Measurements from ENCODE around the gene CHPF. TPM values are rescaled to one million over a fixed set of nuclear protein-coding genes. Genes with fewer than 3 reads are reported as not detected.

Gene CHPF
- total RNA-seq, 4 donors from 2014 or later = 40.4 to 56.6 (median 52.6) TPM

DNA sequence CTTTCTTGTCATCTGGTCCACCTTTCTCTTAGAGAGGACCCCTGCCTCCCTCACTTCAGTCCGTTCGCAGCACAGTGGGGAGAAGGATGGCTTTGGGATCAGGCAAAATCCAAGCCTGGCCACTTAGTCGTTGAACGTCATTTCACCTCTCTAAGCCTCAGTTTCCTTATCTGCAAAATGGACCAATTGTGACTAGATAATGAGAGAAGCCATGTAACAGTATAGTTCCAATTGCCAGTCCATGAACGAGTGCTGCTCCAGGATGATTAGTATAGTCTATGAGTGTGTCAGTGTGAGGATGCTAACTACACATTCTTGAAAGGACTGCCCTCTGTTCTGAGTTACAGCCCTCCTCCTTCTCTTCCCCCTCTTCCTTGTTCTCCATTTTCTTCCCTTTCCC lies 29.6 kb upstream of the CHPF start:
- TF ChIP-seq POLR2A (IDR thresholded peaks at IDR 0.05) = no peak
- TF ChIP-seq, protein P1, sequence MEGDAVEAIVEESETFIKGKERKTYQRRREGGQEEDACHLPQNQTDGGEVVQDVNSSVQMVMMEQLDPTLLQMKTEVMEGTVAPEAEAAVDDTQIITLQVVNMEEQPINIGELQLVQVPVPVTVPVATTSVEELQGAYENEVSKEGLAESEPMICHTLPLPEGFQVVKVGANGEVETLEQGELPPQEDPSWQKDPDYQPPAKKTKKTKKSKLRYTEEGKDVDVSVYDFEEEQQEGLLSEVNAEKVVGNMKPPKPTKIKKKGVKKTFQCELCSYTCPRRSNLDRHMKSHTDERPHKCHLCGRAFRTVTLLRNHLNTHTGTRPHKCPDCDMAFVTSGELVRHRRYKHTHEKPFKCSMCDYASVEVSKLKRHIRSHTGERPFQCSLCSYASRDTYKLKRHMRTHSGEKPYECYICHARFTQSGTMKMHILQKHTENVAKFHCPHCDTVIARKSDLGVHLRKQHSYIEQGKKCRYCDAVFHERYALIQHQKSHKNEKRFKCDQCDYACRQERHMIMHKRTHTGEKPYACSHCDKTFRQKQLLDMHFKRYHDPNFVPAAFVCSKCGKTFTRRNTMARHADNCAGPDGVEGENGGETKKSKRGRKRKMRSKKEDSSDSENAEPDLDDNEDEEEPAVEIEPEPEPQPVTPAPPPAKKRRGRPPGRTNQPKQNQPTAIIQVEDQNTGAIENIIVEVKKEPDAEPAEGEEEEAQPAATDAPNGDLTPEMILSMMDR (IDR thresholded peaks at IDR 0.05) = no peak
- WGBS, 2 donors = 69 to 85% methylated on average over 5 of the region's 5 CpGs
- H3K27me3 ChIP-seq = peaks cover 0 to 60% (median 0%) of the 10 kb centered on the region in 4 donors

DNA sequence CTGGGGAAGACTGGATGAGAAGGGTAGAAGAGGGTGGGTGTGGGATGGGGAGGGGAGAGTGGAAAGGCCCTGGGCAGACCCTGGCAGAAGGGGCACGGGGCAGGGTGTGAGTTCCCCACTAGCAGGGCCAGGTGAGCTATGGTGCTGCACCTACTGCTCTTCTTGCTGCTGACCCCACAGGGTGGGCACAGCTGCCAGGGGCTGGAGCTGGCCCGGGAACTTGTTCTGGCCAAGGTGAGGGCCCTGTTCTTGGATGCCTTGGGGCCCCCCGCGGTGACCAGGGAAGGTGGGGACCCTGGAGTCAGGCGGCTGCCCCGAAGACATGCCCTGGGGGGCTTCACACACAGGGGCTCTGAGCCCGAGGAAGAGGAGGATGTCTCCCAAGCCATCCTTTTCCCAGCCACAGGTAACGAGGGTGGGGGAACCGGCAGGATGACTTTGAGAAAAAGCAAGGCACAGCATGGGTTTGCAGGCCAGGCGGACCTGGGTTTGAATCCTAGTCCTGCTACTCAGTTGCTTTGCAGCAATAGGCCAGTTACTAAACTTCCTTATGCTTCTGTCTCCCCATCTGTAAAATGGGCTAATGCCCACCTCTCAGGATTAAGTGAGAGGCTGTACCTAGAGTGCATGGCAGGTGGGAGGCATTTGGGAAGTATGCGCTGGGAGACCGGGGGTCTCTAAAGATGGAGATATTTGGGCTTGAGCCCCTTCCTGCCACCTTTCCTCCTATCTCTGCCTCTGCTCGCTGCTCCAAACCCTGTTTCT lies 28.8 kb upstream of the CHPF start, which contains the start of gene INHA:
INHA (plus strand) TSS at position 74 of the 765 bp plus-strand sequence; CDS start at position 139, 65 bp downstream.
- Histone ChIP-seq H3K27ac (peak within 1 kb of the TSS; percentile 70 to 89 (median 80)), H3K9me3 (no peaks in the 10 kb centered on the region), H3K4me1 (peaks cover 8 to 29% (median 9%) of the 10 kb centered on the region in 3 donors), H3K4me3 (peak within 1 kb of the TSS; percentile 54 to 79 (median 72)), H3K36me3 (peaks cover 0 to 7% (median 0%) of the 10 kb centered on the region in 3 donors), H3K27me3 (peaks cover 0 to 54% (median 0%) of the 10 kb centered on the region in 4 donors)
- intact Hi-C loops (cut with DNase I) = no loop called here
- TF ChIP-seq, protein P1 (IDR thresholded peaks at IDR 0.05) = no peak
- no peak for TF ChIP-seq POLR2A (IDR thresholded peaks at IDR 0.05)
- WGBS, 2 donors = 74 to 83% methylated on average over 9 to 10 of the region's 13 CpGs
- DNase-seq = no peak

More for the DNA sequence above, 29.6 kb upstream of the CHPF start:
- Histone ChIP-seq H3K27ac (no peak overlapping the region), H3K4me1 (peaks cover 8 to 29% (median 9%) of the 10 kb centered on the region in 3 donors), H3K36me3 (no peaks in the 10 kb centered on the region), H3K9me3 (no peaks in the 10 kb centered on the region), H3K4me3 (no peak overlapping the region)
- DNase-seq = no peak
- intact Hi-C loops (cut with DNase I) = no loop called here

DNA sequence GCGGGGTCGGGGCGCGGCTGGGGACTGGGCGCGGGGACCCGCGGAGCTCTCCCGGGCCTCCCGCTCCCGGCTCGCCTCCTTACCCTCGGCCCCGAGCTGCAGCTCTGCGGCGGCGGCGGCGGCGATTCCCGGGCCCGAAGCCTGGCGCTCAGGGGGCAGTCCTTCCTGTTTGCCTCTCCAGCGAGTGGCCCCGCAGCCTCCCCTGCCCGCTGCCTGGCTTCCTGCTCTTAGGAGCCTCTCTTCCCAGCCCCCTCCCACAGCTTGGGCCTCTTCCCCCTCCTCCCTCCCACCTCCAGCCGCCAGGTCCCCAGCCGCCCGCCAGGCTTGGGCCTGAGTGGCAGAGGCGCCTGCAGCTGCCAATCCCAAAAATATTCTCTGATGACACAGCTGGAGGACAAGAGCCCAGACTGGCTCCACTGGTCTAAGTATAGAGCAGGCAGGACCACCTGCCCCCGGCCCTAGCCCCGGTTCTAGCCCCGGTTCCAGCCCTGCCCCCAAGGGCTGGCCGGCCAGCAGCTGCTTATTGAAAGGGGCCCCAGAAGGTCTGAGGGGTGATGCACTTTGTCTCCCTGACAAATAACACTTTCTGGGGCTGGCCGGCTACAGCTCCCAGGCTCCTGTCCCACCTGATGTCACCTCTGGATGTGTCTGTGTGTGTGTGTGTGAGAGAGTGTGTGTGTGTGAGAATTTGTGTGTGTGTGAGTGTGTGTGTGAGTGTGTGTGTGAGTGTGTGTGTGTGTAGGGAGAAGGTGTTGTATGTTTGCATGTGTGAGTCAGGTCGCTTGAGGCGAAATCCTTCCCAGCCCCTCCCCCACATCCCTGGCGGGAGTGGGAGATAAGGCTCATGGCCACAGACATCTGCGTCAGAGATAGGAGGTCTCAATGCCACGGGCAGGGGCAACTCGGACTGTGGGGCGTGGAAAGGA lies 28.0 kb upstream of the CHPF start, which contains the start of gene OBSL1:
OBSL1 (minus strand) TSS at position 229 of the 926 bp plus-strand sequence. CDS start 307 bp downstream, outside the sequence.
- Histone ChIP-seq H3K9me3 (no peaks in the 10 kb centered on the region), H3K27me3 (peaks cover 0 to 46% (median 0%) of the 10 kb centered on the region in 4 donors), H3K4me3 (peak within 1 kb of the TSS; percentile 54 to 79 (median 72)), H3K27ac (peak within 1 kb of the TSS; percentile 70 to 89 (median 80)), H3K4me1 (peaks cover 8 to 29% (median 9%) of the 10 kb centered on the region in 3 donors), H3K36me3 (peaks cover 0 to 15% (median 0%) of the 10 kb centered on the region in 3 donors)
- intact Hi-C loops (cut with DNase I) = no loop called here
- DNase-seq = no peak
- no peak for TF ChIP-seq POLR2A (IDR thresholded peaks at IDR 0.05)
- TF ChIP-seq, protein P1 (IDR thresholded peaks at IDR 0.05) = no peak
- 5 to 38% methylated on average over 10 to 37 of the region's 42 CpGs for WGBS, 2 donors

DNA sequence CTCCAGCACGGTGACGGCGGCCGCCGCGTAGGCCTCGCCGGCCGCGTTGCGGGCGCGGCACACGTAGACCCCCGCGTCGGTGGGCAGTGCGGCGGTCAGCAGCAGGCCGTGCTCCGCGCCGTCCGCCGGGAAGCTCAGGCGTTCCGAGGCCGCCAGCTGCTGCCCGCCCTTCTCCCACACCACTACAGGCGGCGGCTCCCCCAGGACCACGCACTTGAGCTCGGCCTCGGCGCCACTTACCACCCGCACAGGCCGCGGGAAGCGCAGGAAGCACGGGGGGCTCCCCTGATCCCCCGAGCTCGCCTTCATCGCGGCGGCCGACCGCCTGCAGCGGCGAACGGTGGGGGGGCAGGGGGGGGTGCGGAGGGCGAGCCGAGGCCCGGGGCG lies 27.3 kb upstream of the CHPF start:
- no peaks in the 10 kb centered on the region for H3K9me3 ChIP-seq
- no peak for TF ChIP-seq POLR2A (IDR thresholded peaks at IDR 0.05)
- TF ChIP-seq, protein P1 (IDR thresholded peaks at IDR 0.05) = no peak

More for the DNA sequence above, 27.3 kb upstream of the CHPF start:
- intact Hi-C loops (cut with DNase I) = no loop called here
- no peak for DNase-seq
- H3K4me3 ChIP-seq = peak overlapping the region; percentile 54 to 79 (median 72)
- H3K27me3 ChIP-seq = peaks cover 0 to 40% (median 0%) of the 10 kb centered on the region in 4 donors
- 0% methylated on average over 8 of the region's 55 CpGs; no CpG with 5 or more reads in 1 of the 2 donors for WGBS, 2 donors
- peak overlapping the region; percentile 70 to 89 (median 80) for H3K27ac ChIP-seq
- peaks cover 8 to 29% (median 9%) of the 10 kb centered on the region in 3 donors for H3K4me1 ChIP-seq
- peaks cover 0 to 21% (median 0%) of the 10 kb centered on the region in 3 donors for H3K36me3 ChIP-seq

Data from esophagus squamous epithelium (tissue), 5 donors.